ENCODE results near the gene REST.
A peak's percentile ranks its signal among the peaks of the same experiment; 100 is the strongest.
"Not testable (repeated sequence)": the region's sequence is repeated elsewhere in the genome, so short reads cannot be mapped to it uniquely, and the experiment has no call there.

Gene REST, protein sequence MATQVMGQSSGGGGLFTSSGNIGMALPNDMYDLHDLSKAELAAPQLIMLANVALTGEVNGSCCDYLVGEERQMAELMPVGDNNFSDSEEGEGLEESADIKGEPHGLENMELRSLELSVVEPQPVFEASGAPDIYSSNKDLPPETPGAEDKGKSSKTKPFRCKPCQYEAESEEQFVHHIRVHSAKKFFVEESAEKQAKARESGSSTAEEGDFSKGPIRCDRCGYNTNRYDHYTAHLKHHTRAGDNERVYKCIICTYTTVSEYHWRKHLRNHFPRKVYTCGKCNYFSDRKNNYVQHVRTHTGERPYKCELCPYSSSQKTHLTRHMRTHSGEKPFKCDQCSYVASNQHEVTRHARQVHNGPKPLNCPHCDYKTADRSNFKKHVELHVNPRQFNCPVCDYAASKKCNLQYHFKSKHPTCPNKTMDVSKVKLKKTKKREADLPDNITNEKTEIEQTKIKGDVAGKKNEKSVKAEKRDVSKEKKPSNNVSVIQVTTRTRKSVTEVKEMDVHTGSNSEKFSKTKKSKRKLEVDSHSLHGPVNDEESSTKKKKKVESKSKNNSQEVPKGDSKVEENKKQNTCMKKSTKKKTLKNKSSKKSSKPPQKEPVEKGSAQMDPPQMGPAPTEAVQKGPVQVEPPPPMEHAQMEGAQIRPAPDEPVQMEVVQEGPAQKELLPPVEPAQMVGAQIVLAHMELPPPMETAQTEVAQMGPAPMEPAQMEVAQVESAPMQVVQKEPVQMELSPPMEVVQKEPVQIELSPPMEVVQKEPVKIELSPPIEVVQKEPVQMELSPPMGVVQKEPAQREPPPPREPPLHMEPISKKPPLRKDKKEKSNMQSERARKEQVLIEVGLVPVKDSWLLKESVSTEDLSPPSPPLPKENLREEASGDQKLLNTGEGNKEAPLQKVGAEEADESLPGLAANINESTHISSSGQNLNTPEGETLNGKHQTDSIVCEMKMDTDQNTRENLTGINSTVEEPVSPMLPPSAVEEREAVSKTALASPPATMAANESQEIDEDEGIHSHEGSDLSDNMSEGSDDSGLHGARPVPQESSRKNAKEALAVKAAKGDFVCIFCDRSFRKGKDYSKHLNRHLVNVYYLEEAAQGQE

DNA sequence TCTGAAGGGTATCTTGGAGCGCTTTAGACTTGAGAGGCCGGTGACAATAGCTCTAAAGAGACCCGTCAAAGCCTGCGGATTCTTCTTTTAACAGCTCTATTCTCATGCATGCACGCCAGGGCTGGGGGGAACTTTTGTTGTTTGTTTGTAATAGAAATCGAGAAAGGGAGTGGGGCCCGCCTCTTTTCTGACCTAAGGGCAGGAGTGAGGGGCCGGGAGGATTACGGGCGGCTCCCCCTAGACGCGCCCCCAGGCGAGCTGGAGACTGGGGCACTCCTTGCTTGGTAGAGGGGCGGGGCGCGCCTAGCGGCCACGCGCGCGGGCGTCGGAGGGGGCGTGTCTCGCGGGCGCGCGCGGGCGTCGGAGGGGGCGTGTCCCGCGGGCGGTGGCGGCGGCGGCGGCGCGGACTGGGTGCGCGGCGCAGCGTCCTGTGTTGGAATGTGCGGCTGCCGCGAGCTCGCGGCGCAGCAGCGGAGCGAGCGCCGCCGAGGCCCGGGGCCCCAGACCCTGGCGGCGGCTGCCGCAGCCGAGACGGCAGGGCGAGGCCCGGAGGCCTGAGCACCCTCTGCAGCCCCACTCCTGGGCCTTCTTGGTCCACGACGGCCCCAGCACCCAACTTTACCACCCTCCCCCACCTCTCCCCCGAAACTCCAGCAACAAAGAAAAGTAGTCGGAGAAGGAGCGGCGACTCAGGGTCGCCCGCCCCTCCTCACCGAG is at the start of gene REST:
TSS of gene REST (plus strand) at position 412 of the 717 bp plus-strand sequence. CDS start 2,739 bp downstream, outside the sequence.
- FAIRE-seq (no peak), DNase-seq (ENCODE audit: insufficient read length, low spot score) (peak; percentile 48)
- TF ChIP-seq POLR2A (IDR thresholded peaks at IDR 0.05; ENCODE audit: low read depth, low read length), result peak; percentile 43; the same call in 1 of the 2 replicates

- no peak for FAIRE-seq
- no peak for TF ChIP-seq POLR2A (IDR thresholded peaks at IDR 0.05; ENCODE audit: low read depth, low read length)
- DNase-seq (ENCODE audit: insufficient read length, low spot score), result no peak
These were observed 47.9 kb upstream of the REST start for GRCh38 chr4:56859841-56860240.

- TF ChIP-seq POLR2A (IDR thresholded peaks at IDR 0.05; ENCODE audit: low read depth, low read length), result no peak
- FAIRE-seq (no peak), DNase-seq (ENCODE audit: insufficient read length, low spot score) (no peak)
These were observed 46.9 kb upstream of the REST start for GRCh38 chr4:56860781-56861180.

DNA sequence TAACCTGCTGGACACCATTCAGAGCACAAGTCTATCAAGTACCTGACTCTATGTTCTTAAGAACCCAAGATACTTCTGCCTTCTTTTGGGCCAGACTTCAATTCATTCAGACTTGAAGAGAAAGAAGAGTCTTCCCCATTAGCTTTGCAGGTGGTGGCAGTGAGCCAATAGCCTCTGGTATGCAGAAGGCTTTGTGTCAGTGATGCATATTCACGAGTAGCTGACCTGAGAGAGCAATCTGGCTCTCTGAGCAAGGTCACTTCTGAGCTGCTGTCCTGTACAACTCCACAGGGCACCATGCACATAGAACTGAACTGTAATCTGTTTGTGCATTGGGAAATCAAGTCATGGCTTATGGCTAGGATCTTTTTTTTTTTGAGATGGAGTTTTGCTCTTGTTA is 46.3 kb upstream of the REST start:
- no peak for TF ChIP-seq POLR2A (IDR thresholded peaks at IDR 0.05; ENCODE audit: low read depth, low read length)
- DNase-seq (ENCODE audit: insufficient read length, low spot score) (no peak), FAIRE-seq (no peak)

DNA sequence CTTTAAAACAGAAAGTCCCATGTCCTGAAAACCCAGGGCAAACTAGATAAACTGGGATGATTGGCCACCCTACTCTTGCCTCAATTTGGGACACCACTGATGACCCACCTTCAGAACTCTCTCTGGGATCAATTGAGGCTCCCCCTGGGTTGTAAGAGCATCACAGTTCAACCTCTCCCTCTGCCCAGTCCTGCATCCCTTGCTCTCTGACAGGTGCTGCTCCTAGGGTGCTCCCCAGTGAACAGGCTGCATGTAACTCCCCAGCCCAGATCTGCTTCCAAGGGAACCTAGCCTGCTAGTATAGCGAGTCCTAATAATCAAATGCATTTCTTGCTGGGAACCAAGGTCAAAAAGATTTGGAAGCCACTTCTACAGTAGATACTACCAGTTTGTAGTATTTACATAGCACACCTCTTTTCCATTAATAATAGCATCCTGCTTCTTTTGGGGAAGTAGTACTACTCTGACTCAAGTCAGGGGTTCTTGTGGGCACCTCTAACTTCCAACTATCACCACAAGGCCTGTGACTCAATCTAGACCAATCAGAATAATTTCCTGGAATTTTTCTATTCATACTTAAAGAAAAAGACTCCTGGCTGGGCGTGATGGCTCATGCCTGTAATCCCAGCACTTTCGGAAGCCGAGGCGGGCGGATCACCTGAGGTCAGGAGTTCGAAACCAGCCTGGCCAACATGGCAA is 44.1 kb upstream of the REST start:
- no peak for TF ChIP-seq POLR2A (IDR thresholded peaks at IDR 0.05; ENCODE audit: low read depth, low read length)
- DNase-seq (ENCODE audit: insufficient read length, low spot score), result peak; percentile 15

GRCh38 chr4:56870946-56871345 is 36.8 kb upstream of the REST start:
- TF ChIP-seq POLR2A (IDR thresholded peaks at IDR 0.05; ENCODE audit: low read depth, low read length), result no peak
- DNase-seq (ENCODE audit: insufficient read length, low spot score), result no peak
- no peak for FAIRE-seq

More for the DNA sequence above, 44.1 kb upstream of the REST start:
- no peak for FAIRE-seq

GRCh38 chr4:56871371-56871866 is 36.3 kb upstream of the REST start:
- TF ChIP-seq POLR2A (IDR thresholded peaks at IDR 0.05; ENCODE audit: low read depth, low read length), result no peak
- no peak for FAIRE-seq
- no peak for DNase-seq (ENCODE audit: insufficient read length, low spot score)

DNA sequence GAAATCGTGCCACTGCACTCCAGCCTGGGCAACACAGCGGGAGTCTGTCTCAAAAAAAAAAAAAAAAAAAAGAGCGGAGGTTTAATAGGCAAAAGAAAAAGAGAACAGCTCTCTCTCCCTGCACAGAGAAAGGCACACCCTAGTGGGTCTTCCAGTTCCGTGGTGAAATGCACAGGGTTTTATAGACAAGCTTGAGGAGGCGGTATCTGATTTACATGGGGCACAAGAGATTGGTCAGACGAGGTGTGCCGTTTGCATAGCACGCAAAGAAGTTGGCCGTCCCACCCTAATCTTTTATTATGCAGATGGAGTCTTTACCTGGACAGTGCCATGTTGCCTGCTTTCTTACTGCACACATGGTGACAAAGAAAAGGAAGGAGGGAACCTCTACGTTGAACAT is 33.5 kb upstream of the REST start:
- no peak for TF ChIP-seq POLR2A (IDR thresholded peaks at IDR 0.05; ENCODE audit: low read depth, low read length)
- no peak for DNase-seq (ENCODE audit: insufficient read length, low spot score)
- no peak for FAIRE-seq

DNA sequence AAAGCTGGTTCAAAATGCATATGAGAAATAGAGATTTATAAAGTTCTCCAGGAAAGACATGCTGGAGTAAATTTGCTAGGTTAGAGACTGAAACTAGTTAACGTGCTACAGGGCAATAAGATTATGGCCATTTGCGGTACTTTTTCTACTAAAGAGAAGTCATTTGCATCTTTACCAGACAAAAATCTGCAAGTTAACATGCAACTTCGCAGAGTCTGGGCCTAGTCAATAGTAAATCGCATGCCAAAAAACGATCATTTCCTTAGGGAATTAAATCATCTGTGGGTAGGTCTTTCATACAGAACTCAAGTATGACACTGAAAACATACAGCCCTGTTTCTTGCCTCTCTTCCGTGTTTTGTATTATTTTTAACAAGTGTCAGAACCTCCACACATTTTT is 32.8 kb upstream of the REST start:
- FAIRE-seq, result no peak

GRCh38 chr4:56876264-56876663 is 31.4 kb upstream of the REST start:
- FAIRE-seq (no peak), DNase-seq (ENCODE audit: insufficient read length, low spot score) (no peak)
- no peak for TF ChIP-seq POLR2A (IDR thresholded peaks at IDR 0.05; ENCODE audit: low read depth, low read length)

More for the DNA sequence above, 32.8 kb upstream of the REST start:
- no peak for DNase-seq (ENCODE audit: insufficient read length, low spot score)
- no peak for TF ChIP-seq POLR2A (IDR thresholded peaks at IDR 0.05; ENCODE audit: low read depth, low read length)

GRCh38 chr4:56879996-56880395 is 27.7 kb upstream of the REST start:
- DNase-seq (ENCODE audit: insufficient read length, low spot score), result no peak
- no peak for FAIRE-seq
- no peak for TF ChIP-seq POLR2A (IDR thresholded peaks at IDR 0.05; ENCODE audit: low read depth, low read length)

GRCh38 chr4:56880572-56880971 is 27.1 kb upstream of the REST start:
- FAIRE-seq, result no peak
- DNase-seq (ENCODE audit: insufficient read length, low spot score), result no peak

DNA sequence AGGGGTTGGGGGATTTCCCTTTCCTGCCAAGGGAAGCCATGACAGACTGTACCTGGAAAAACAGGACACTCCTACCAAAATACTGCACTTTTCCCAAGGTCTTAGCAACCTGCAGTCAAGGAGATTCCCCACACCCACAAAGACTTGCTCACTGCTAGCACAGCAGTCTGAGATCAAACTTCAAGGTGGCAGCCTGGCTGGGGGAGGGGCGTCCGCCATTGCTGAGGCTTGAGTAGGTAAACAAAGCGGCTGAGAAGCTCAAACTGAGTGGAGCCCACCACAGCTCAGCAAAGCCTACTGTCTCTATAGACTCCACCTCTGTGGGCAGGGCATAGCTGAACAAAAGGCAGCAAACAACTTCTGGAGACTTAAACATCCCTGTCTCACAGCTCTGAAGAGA is 23.2 kb upstream of the REST start:
- not testable (repeated sequence) for FAIRE-seq; DNase-seq (ENCODE audit: insufficient read length, low spot score)

More at GRCh38 chr4:56880572-56880971, 27.1 kb upstream of the REST start:
- no peak for TF ChIP-seq POLR2A (IDR thresholded peaks at IDR 0.05; ENCODE audit: low read depth, low read length)
